ENCODE results near the gene MSRB3. TPM values are rescaled to one million over a fixed set of nuclear protein-coding genes. Genes with fewer than 3 reads are reported as not detected.

Gene MSRB3
- total and polyA plus RNA-seq, 5 experiments from 2014 or later: not detected

- Mint-ChIP-seq H3K36me3 (no peaks in the 10 kb centered on the region), H3K27me3 (peaks cover 0 to 28% (median 2%) of the 10 kb centered on the region in 5 donors), H3K4me1 (no peaks in the 10 kb centered on the region), H3K9me3 (peaks cover 0 to 3% (median 0%) of the 10 kb centered on the region in 9 donors), H3K4me3 (no peak overlapping the region), H3K27ac (no peak overlapping the region)
- DNase-seq (no peak), ATAC-seq (no peak)
- POLR2A ChIA-PET: no interaction called here
Measured at GRCh38 chr12:65501935-65502334, 223.5 kb downstream of the MSRB3 start.

GRCh38 chr12:65504417-65504816 lies 225.9 kb downstream of the MSRB3 start:
- H3K4me3 Mint-ChIP-seq: no peak overlapping the region

GRCh38 chr12:65505386-65506121 lies 227.1 kb downstream of the MSRB3 start:
- no peak overlapping the region for H3K4me3 Mint-ChIP-seq

More at GRCh38 chr12:65504417-65504816, 225.9 kb downstream of the MSRB3 start:
- no peak for DNase-seq
- H3K27ac Mint-ChIP-seq: no peak overlapping the region
- POLR2A ChIA-PET: no interaction called here
- no peaks in the 10 kb centered on the region for H3K4me1 Mint-ChIP-seq
- peaks cover 0 to 3% (median 0%) of the 10 kb centered on the region in 9 donors for H3K9me3 Mint-ChIP-seq
- no peak for ATAC-seq
- H3K27me3 Mint-ChIP-seq: peaks cover 0 to 26% (median 2%) of the 10 kb centered on the region in 5 donors
- H3K36me3 Mint-ChIP-seq: no peaks in the 10 kb centered on the region

GRCh38 chr12:65508276-65509035 lies 230.0 kb downstream of the MSRB3 start:
- H3K4me1 Mint-ChIP-seq: no peaks in the 10 kb centered on the region
- no peak for ATAC-seq
- no peak overlapping the region for H3K27ac Mint-ChIP-seq
- H3K36me3 Mint-ChIP-seq: no peaks in the 10 kb centered on the region
- peaks cover 0 to 23% (median 5%) of the 10 kb centered on the region in 5 donors for H3K27me3 Mint-ChIP-seq
- no peak for DNase-seq
- no peak overlapping the region for H3K4me3 Mint-ChIP-seq
- no peaks in the 10 kb centered on the region for H3K9me3 Mint-ChIP-seq
- POLR2A ChIA-PET: no interaction called here

More at GRCh38 chr12:65505386-65506121, 227.1 kb downstream of the MSRB3 start:
- Mint-ChIP-seq H3K27me3 (peaks cover 0 to 26% (median 2%) of the 10 kb centered on the region in 5 donors), H3K36me3 (no peaks in the 10 kb centered on the region), H3K9me3 (peaks cover 0 to 3% (median 0%) of the 10 kb centered on the region in 9 donors), H3K4me1 (no peaks in the 10 kb centered on the region), H3K27ac (no peak overlapping the region)
- ATAC-seq (no peak), DNase-seq (no peak)
- POLR2A ChIA-PET: no interaction called here

- DNase-seq (no peak), ATAC-seq (no peak)
- Mint-ChIP-seq H3K9me3 (no peaks in the 10 kb centered on the region), H3K36me3 (no peaks in the 10 kb centered on the region), H3K4me3 (no peak overlapping the region), H3K27ac (no peak overlapping the region), H3K27me3 (peaks cover 0 to 23% (median 4%) of the 10 kb centered on the region in 5 donors), H3K4me1 (no peaks in the 10 kb centered on the region)
- POLR2A ChIA-PET: no interaction called here
Measured at GRCh38 chr12:65510007-65510406, 231.5 kb downstream of the MSRB3 start.

- Mint-ChIP-seq H3K9me3 (no peaks in the 10 kb centered on the region), H3K27me3 (peaks cover 0 to 22% (median 4%) of the 10 kb centered on the region in 5 donors), H3K36me3 (no peaks in the 10 kb centered on the region), H3K4me1 (no peaks in the 10 kb centered on the region), H3K27ac (no peak overlapping the region), H3K4me3 (no peak overlapping the region)
- POLR2A ChIA-PET: no interaction called here
- no peak for ATAC-seq
- no peak for DNase-seq
Measured at GRCh38 chr12:65510584-65511050, 232.1 kb downstream of the MSRB3 start.

- no peaks in the 10 kb centered on the region for H3K4me1 Mint-ChIP-seq
- H3K36me3 Mint-ChIP-seq: no peaks in the 10 kb centered on the region
- H3K4me3 Mint-ChIP-seq: no peak overlapping the region
- no peak overlapping the region for H3K27ac Mint-ChIP-seq
- no peak for DNase-seq
- no peak for ATAC-seq
- no peaks in the 10 kb centered on the region for H3K9me3 Mint-ChIP-seq
- H3K27me3 Mint-ChIP-seq: peaks cover 0 to 15% (median 4%) of the 10 kb centered on the region in 5 donors
- POLR2A ChIA-PET: no interaction called here
Measured at GRCh38 chr12:65511134-65511834, 232.8 kb downstream of the MSRB3 start.

- Mint-ChIP-seq H3K27ac (no peak overlapping the region), H3K36me3 (no peaks in the 10 kb centered on the region), H3K4me3 (no peak overlapping the region), H3K27me3 (peaks cover 0 to 14% (median 4%) of the 10 kb centered on the region in 5 donors), H3K4me1 (no peaks in the 10 kb centered on the region), H3K9me3 (no peaks in the 10 kb centered on the region)
- ATAC-seq: no peak
- POLR2A ChIA-PET: no interaction called here
- DNase-seq: no peak
Measured at GRCh38 chr12:65511912-65512311, 233.4 kb downstream of the MSRB3 start.

Other genes with a start within 250 kb of the MSRB3 start
- gene WIF1, start 157.4 kb upstream of the MSRB3 start, total RNA-seq: not detected
- not detected for gene WIF1, start 157.4 kb upstream of the MSRB3 start, polyA plus RNA-seq
- 10 to 100 TPM; 62.1 to 62.9 TPM for gene LEMD3, start 109.1 kb upstream of the MSRB3 start, total RNA-seq
- gene LEMD3, start 109.1 kb upstream of the MSRB3 start, polyA plus RNA-seq: 10 to 100 TPM; 28.2 to 31.5 (median 30.9) TPM

All from naive thymus-derived CD8-positive, alpha-beta T cell (primary cell).